Activated T-helper 17 cell treated with anti-CD3 and anti-CD28 coated beads, Interleukin-2, amount 50 U/mL, for 72 hours (primary cell): ENCODE results near the gene INO80C. TPM values are rescaled to one million over a fixed set of nuclear protein-coding genes. Genes with fewer than 3 reads are reported as not detected.
"Not testable (repeated sequence)": the region's sequence is repeated elsewhere in the genome, so short reads cannot be mapped to it uniquely, and the experiment has no call there.

Source experiments
- ATAC-seq: fragments of 150-1000 bp; cut with Tn5 transposase; replicated peaks from 2 replicates; pipeline ENCODE4 v1.10.0; 2021; ENCODE audit warnings: mild to moderate bottlenecking, moderate library complexity
- H3K27ac Mint-ChIP-seq: one replicate; pipeline ENCODE4 v1.8.0; 2022; ENCODE audit warnings: mixed read lengths
- H3K27me3 Mint-ChIP-seq: one replicate; pipeline ENCODE4 v1.8.0; 2022; ENCODE audit warnings: mixed read lengths
- H3K36me3 Mint-ChIP-seq: one replicate; pipeline ENCODE4 v1.8.0; 2022; ENCODE audit warnings: low read depth, mild to moderate bottlenecking, mixed read lengths
- H3K4me1 Mint-ChIP-seq: one replicate; pipeline ENCODE4 v1.8.0; 2022; ENCODE audit warnings: mixed read lengths
- H3K4me3 Mint-ChIP-seq: one replicate; pipeline ENCODE4 v1.8.0; 2022; ENCODE audit warnings: mild to moderate bottlenecking, mixed read lengths
- H3K9me3 Mint-ChIP-seq: one replicate; pipeline ENCODE4 v1.8.0; 2022; ENCODE audit warnings: mixed read lengths
- total RNA-seq, 2 donors: library from RNA; stranded (reverse); gene quantifications; one replicate each; pipeline ENCODE4 v1.2.3, GENCODE V29; 2022

Gene INO80C
- total RNA-seq, 2 donors from 2014 or later = 20.6 to 22.0 TPM

GRCh38 chr18:35506024-35506712 is 8.4 kb upstream of the INO80C start:
- Mint-ChIP-seq H3K4me3 (no peak overlapping the region), H3K27me3 (peaks cover 4% of the 10 kb centered on the region), H3K9me3 (no peaks in the 10 kb centered on the region), H3K4me1 (peaks cover 11% of the 10 kb centered on the region), H3K27ac (no peak overlapping the region), H3K36me3 (no peaks in the 10 kb centered on the region)
- no peak for ATAC-seq

- Mint-ChIP-seq H3K9me3 (no peaks in the 10 kb centered on the region), H3K4me3 (no peak overlapping the region), H3K4me1 (peaks cover 14% of the 10 kb centered on the region), H3K27me3 (peaks cover 4% of the 10 kb centered on the region), H3K36me3 (no peaks in the 10 kb centered on the region), H3K27ac (no peak overlapping the region)
- no peak for ATAC-seq
Observed at GRCh38 chr18:35504996-35505395, 7.2 kb upstream of the INO80C start.

DNA sequence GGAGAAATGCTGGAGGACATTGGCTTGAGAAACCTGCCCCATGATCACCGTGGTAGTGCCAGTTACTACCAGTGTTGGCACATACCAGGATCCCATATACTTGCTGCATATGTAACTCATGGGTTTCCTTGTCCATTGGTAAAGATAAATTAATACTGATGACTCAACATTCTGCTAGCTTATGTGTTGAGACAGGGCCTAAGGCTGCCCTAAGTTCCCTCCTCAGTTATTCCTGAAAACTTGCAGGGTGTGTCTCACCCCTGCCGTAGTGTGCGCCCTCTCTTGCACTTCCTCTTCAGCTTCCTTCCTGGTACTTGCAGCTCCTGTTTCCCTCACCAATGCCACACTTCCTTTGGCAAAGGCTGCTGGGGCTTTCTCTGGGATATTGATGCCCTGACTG is 4.3 kb upstream of the INO80C start:
- no peak for ATAC-seq
- Mint-ChIP-seq H3K4me1 (peaks cover 15% of the 10 kb centered on the region), H3K36me3 (peaks cover 6% of the 10 kb centered on the region), H3K27me3 (peaks cover 4% of the 10 kb centered on the region), H3K4me3 (no peak overlapping the region), H3K27ac (no peak overlapping the region), H3K9me3 (no peaks in the 10 kb centered on the region)

DNA sequence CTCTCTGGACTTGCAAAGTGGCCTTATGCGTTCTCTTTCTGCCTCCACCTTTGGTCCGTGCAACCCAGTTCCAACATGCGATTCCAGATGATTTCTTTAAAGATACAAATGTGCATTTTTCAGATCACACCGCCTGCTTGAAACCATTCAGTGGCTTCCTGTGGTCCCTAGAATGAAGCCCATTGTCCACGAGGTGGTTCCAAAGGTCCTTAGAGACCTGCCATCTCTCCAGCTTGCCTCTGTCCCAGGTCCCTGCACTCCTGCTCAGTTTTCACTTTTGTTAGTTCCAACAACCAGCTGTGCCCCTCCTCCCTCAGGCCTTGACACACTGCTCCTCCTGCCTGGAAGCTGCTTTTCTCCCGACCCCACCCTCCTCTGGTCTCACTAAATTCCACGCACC is 3.6 kb upstream of the INO80C start:
- no peak for ATAC-seq
- H3K4me3 Mint-ChIP-seq = no peak overlapping the region
- peaks cover 6% of the 10 kb centered on the region for H3K36me3 Mint-ChIP-seq
- H3K9me3 Mint-ChIP-seq = no peaks in the 10 kb centered on the region
- H3K27me3 Mint-ChIP-seq = peaks cover 4% of the 10 kb centered on the region
- H3K4me1 Mint-ChIP-seq = peaks cover 17% of the 10 kb centered on the region
- H3K27ac Mint-ChIP-seq = no peak overlapping the region

- no peak for ATAC-seq
- Mint-ChIP-seq H3K4me3 (no peak overlapping the region), H3K36me3 (peaks cover 6% of the 10 kb centered on the region), H3K27me3 (no peaks in the 10 kb centered on the region), H3K9me3 (no peaks in the 10 kb centered on the region), H3K4me1 (peaks cover 22% of the 10 kb centered on the region), H3K27ac (no peak overlapping the region)
Observed at GRCh38 chr18:35500113-35500512, 2.4 kb upstream of the INO80C start.

DNA sequence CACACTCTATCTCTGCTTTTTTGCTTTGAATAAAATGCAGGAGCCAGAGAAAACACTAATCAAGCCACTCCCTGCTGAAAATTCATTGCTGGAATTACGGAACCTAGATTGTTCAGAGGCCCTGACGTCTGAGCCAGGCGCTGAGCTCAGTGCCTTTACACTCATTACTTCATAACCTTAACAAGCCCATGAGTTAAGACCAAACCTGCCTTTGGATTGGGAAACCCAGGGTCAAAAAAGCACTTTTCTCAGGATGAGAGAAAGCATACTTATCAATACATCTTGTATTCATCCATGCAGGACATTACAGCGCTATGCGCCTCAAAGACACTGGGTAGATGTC is 762 bp downstream of the INO80C start:
- Mint-ChIP-seq H3K9me3 (no peaks in the 10 kb centered on the region), H3K36me3 (peaks cover 6% of the 10 kb centered on the region), H3K4me3 (peak overlapping the region; percentile 95), H3K27ac (peak overlapping the region; percentile 99), H3K27me3 (no peaks in the 10 kb centered on the region), H3K4me1 (peaks cover 16% of the 10 kb centered on the region)
- peak; percentile 42 for ATAC-seq

DNA sequence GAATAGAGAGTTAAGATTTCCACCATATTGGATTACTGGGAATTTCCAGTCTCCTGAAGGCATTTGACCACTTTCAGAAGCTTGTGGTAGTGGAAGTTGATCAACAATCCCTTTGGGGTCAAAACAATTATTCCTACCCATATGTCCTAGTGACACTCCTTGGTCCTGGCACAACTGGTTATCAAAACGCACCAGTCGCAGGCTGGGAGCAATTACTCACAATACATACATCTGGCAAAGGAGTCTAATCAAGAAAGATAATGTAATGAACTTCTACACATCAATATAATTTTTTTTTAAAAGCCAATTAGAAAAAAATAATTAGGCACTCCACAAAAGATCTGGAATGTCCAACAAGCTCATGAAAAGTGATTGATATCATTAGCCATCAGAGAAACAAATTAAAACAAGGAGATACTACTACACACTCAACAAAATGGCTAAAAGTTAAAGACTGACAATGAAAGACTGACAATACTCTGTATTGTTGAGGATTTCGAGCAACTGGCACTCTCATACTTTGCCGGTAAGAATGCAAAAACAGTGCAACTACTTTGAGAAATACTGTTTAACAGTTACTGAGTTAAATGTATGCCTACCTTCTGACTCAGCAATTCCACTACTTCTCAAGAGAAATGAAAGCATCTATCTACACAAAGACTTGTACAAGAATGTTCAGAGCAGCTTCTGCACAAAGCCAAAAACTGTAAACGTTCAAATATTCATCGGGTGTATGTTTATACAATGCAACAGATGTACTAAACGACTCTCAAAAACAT is 2.0 kb downstream of the INO80C start:
- Mint-ChIP-seq H3K4me1 (peaks cover 8% of the 10 kb centered on the region), H3K27me3 (no peaks in the 10 kb centered on the region), H3K27ac (no peak overlapping the region), H3K36me3 (peaks cover 6% of the 10 kb centered on the region), H3K4me3 (peak overlapping the region; percentile 95), H3K9me3 (no peaks in the 10 kb centered on the region)
- ATAC-seq = no peak

- Mint-ChIP-seq H3K27ac (no peak overlapping the region), H3K4me3 (no peak overlapping the region), H3K4me1 (peaks cover 8% of the 10 kb centered on the region), H3K9me3 (no peaks in the 10 kb centered on the region), H3K36me3 (peaks cover 6% of the 10 kb centered on the region), H3K27me3 (no peaks in the 10 kb centered on the region)
- ATAC-seq = no peak
Observed at GRCh38 chr18:35494251-35495220, 3.2 kb downstream of the INO80C start.

GRCh38 chr18:35491700-35492077 is 6.1 kb downstream of the INO80C start:
- ATAC-seq = no peak
- Mint-ChIP-seq H3K27me3 (no peaks in the 10 kb centered on the region), H3K27ac (no peak overlapping the region), H3K4me3 (no peak overlapping the region), H3K4me1 (peaks cover 5% of the 10 kb centered on the region), H3K9me3 (no peaks in the 10 kb centered on the region), H3K36me3 (peaks cover 11% of the 10 kb centered on the region)

- Mint-ChIP-seq H3K36me3 (peaks cover 11% of the 10 kb centered on the region), H3K27ac (no peak overlapping the region), H3K4me1 (peaks cover 4% of the 10 kb centered on the region), H3K27me3 (no peaks in the 10 kb centered on the region), H3K4me3 (no peak overlapping the region), H3K9me3 (no peaks in the 10 kb centered on the region)
- no peak for ATAC-seq
Observed at GRCh38 chr18:35490894-35491699, 6.7 kb downstream of the INO80C start.

DNA sequence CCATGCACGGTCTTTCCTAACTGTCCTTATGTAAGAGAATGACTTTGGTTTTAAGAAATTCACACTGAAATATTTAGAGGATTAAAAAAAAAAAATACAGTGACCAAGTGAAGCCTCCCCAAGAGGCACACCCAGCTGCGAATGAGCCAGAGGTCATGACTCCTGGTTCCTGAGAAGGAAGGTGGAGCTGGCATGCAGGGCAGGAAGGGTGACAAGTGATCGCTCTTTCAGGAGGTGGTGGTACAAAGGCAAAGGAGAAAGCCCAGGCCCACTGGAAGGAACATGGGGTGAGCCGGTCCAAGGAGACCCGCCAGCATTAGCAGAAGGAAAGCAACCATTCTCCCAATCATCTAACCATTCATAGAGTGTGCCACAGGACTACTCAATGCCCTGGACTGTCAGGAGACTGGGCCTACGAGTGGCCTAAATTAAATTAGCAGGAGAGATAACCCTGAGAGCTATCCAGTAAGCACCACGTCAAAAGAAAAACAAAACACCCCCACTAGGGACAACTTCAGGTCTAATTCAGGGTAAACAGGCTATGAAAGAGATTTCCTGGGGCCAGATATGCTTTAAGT is 7.8 kb downstream of the INO80C start:
- Mint-ChIP-seq H3K27ac (no peak overlapping the region), H3K36me3 (peaks cover 11% of the 10 kb centered on the region), H3K27me3 (no peaks in the 10 kb centered on the region), H3K4me1 (peaks cover 4% of the 10 kb centered on the region), H3K4me3 (no peak overlapping the region), H3K9me3 (no peaks in the 10 kb centered on the region)
- ATAC-seq = no peak

GRCh38 chr18:35489281-35489680 is 8.5 kb downstream of the INO80C start:
- not testable (repeated sequence) for H3K4me1 Mint-ChIP-seq, H3K27ac Mint-ChIP-seq, H3K9me3 Mint-ChIP-seq, H3K27me3 Mint-ChIP-seq, ATAC-seq, H3K4me3 Mint-ChIP-seq
- peaks cover 11% of the 10 kb centered on the region for H3K36me3 Mint-ChIP-seq

DNA sequence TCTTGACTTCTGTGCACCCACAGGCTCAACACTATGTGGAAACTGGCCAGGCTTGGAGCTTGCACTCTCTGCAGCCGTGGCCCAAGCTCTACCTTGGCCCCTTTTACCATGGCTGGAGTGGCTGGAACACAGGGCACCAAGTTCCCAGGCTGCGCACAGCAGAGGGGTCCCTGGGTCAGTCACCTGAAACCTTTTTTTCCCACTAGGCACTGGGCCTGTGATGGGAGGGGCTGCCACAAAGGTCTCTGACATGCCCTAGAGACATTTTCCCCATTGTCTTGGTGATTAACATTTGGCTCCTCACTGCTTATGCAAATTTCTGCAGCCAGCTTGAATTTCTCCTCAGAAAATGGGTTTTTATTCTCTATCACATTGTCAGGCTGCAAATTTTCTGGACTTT is 9.4 kb downstream of the INO80C start:
- H3K27ac Mint-ChIP-seq = not testable (repeated sequence)

More for the DNA sequence above, 9.4 kb downstream of the INO80C start:
- not testable (repeated sequence) for H3K4me3 Mint-ChIP-seq, H3K9me3 Mint-ChIP-seq, H3K27me3 Mint-ChIP-seq, ATAC-seq
- Mint-ChIP-seq H3K4me1 (peaks cover 15% of the 10 kb centered on the region), H3K36me3 (peaks cover 11% of the 10 kb centered on the region)
